Pancreas (tissue), 10 donors: ENCODE measurements around the gene OR2W3. TPM values are rescaled to one million over a fixed set of nuclear protein-coding genes. Genes with fewer than 3 reads are reported as not detected.
A peak's percentile ranks its signal among the peaks of the same experiment; 100 is the strongest.

Experiments
- ATAC-seq, 4 donors: fragments of 200-7000 bp; cut with Tn5 transposase; one replicate each; pipeline versions ENCODE4 v1.8.0 to v1.9.1; 2020; ENCODE audit warnings: mild to moderate bottlenecking in 4 of 4, moderate library complexity in 4 of 4
- DNase-seq, 6 donors: peaks; one replicate each; pipeline ENCODE4 v3.0.0-alpha.2; 2020
- FAIRE-seq: peaks from 2 replicates; lab custom pipeline; 2012; peaks lifted over from hg19 to GRCh38; lab: Jason Lieb, UNC
- H3K27ac ChIP-seq, 4 donors: fragments of 200-600 bp; sonication (generic); 1 replicate in 3 of 4; 2 replicates in 1 of 4; pipeline versions ENCODE4 v1.5.0 to v1.8.0; 2020
- H3K27me3 ChIP-seq, 4 donors: fragments of 200-600 bp; one replicate each; pipeline ENCODE4 v1.8.0; 2021
- H3K36me3 ChIP-seq, 3 donors: fragments of 200-600 bp; sonication (generic) in 1 of 3; one replicate each; pipeline versions ENCODE4 v1.5.0 to v1.8.0; 2020 to 2021
- H3K4me1 ChIP-seq, 3 donors: fragments of 200-600 bp; one replicate each; pipeline ENCODE4 v1.8.0; 2021
- H3K4me3 ChIP-seq, 4 donors: fragments of 200-600 bp; sonication (generic) in 2 of 4; one replicate each; pipeline versions ENCODE4 v1.5.0 to v1.8.0; 2020 to 2021
- H3K9me3 ChIP-seq, 4 donors: fragments of 200-600 bp; one replicate each; pipeline ENCODE4 v1.8.0; 2021
- CTCF ChIP-seq, 4 donors: fragments of 200-600 bp; sonication (generic) in 3 of 4; IDR thresholded peaks; one replicate each; pipeline versions ENCODE4 v1.5.0 to v1.8.0; 2021; ENCODE audit warnings: antibody characterized with exemption in 4 of 4
- WGBS, 2 donors: extraction: QIAGEN DNeasy Blood & Tissue Kit; methylation state at CpG; one replicate each; pipeline ENCODE4 v1.1.7; 2013; 5-methylcytosine and 5-hydroxymethylcytosine counted together
- intact Hi-C, 3 donors: fragments of 100-400 bp; cut with DNase I; formaldehyde crosslinking; loops; one replicate each; pipeline versions ENCODE4 v1.11.1 to v1.14.2; 2022
- polyA plus RNA-seq, 2 donors: library from polyadenylated mRNA; stranded (reverse); fragments of 200-250 nt; gene quantifications; one replicate each; pipeline ENCODE4 v1.2.3, GENCODE V29; 2013
- total RNA-seq, 6 donors: library from RNA; stranded (reverse); fragmentation: NEBNext Ultra II Directional in 4 of 6; extraction: Animal tissue kit (Norgen Biotek cat#: 25700) in 4 of 6; gene quantifications; one replicate each; pipeline versions ENCODE4 v1.2.1 to v1.2.4, GENCODE V29; 2021 to 2023
- donor health status: healthy with polysubstance abuse.
- donor health status: DM: no; HTN: no; CAD: no; lungs with moderate emphysema.
- donor health status: DM: no; HTN: no; CAD: no.
- donor health status: control.
- donor health status: control.
- donor health status: Bipolar disorder and iron deficiency.
- donor health status: DM: yes; HTN: yes; CAD: no.
- donor health status: DM: no; HTN: no; CAD: no.
- donor health status: DM: no; HTN: no; CAD: no.
- donor health status: DM: yes; HTN: yes; CAD: no.

The OR2W3 gene
- total and polyA plus RNA-seq, 8 donors = 0.09 to 0.23 TPM; not detected in 6

DNA sequence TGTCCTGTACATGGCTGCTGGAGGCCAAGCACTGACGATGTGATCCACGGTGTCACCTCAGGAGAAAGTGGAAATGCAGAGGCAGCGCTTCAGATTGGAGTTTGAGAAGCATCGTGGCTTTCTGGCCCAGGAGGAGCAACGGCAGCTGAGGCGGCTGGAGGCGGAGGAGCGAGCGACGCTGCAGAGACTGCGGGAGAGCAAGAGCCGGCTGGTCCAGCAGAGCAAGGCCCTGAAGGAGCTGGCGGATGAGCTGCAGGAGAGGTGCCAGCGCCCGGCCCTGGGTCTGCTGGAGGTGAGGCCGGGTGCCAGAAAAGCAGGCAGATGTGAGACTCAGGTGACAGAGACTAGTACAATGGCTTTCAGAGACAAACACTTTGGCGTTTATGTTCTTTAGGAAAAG lies 30.7 kb upstream of the OR2W3 start:
- Histone ChIP-seq H3K4me1 (no peaks in the 10 kb centered on the region), H3K4me3 (no peak overlapping the region), H3K9me3 (no peaks in the 10 kb centered on the region), H3K36me3 (no peaks in the 10 kb centered on the region), H3K27me3 (no peaks in the 10 kb centered on the region), H3K27ac (no peak overlapping the region)
- intact Hi-C loops = no loop called here
- FAIRE-seq (no peak), DNase-seq (peak in 1 of 6 donors; percentile 48), ATAC-seq (no peak)
- no peak for TF ChIP-seq CTCF (IDR thresholded peaks at IDR 0.05)
- 66 to 81% methylated on average over 17 of the region's 17 CpGs for WGBS, 2 donors

DNA sequence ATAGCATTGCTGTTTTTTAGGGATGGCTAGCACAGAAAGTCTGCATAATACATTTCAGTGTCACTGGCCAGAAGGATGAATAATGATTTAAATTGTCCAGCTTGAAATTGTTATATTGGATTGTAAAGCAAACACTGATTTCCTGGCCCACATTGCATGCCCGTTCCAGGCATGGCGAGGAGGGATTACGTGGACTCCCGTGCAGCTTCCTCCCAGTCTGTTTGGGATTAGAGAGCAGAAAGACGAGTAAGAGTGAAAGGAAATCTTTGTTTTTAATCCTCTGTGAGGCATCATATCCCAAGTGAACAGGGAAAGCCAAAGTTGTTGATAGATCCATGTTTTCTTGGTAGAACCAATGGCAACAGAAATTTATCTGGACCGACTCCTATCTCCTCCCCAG lies 30.0 kb upstream of the OR2W3 start:
- FAIRE-seq (no peak), DNase-seq (no peak), ATAC-seq (no peak)
- Histone ChIP-seq H3K9me3 (no peaks in the 10 kb centered on the region), H3K4me3 (no peak overlapping the region), H3K4me1 (no peaks in the 10 kb centered on the region), H3K27me3 (no peaks in the 10 kb centered on the region), H3K36me3 (no peaks in the 10 kb centered on the region), H3K27ac (no peak overlapping the region)
- WGBS, 2 donors = 63 to 70% methylated on average over 6 of the region's 6 CpGs
- intact Hi-C loops = no loop called here
- no peak for TF ChIP-seq CTCF (IDR thresholded peaks at IDR 0.05)

- Histone ChIP-seq H3K36me3 (no peaks in the 10 kb centered on the region), H3K9me3 (no peaks in the 10 kb centered on the region), H3K27me3 (no peaks in the 10 kb centered on the region), H3K4me3 (no peak overlapping the region), H3K27ac (no peak overlapping the region), H3K4me1 (no peaks in the 10 kb centered on the region)
- TF ChIP-seq CTCF (IDR thresholded peaks at IDR 0.05) = no peak
- ATAC-seq (no peak), FAIRE-seq (no peak), DNase-seq (no peak)
- WGBS, 2 donors = 62 to 67% methylated on average over 9 of the region's 9 CpGs
- intact Hi-C loops = no loop called here
These were observed 12.0 kb upstream of the OR2W3 start for GRCh38 chr1:247883346-247883745.

DNA sequence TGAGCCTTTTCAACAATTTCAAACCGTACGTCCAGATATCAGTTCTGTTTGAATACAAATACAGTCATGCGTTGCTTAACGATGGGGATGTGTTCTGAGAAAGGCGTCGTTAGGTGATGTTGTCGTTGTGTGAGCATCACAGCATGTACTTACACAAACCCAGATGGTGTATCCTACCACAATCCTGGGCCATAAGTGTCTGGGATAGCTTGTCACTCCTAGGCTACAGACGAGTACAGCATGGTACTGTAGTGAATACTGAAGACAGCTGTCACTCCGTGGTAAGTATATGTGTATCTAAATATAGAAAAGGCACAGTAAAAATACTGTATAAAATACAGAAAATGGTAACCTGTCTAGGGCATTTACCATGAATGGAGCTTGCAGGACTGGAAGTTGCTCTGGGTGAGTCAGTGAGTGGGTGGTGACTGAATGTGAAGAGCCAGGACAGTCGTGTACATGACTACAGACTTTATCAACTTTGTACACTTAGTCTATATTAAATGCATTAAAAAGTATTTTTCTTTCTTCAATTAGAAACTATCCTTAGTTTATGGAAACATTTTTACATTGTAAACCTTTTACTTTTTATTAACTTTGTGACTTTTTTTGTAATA lies 10.5 kb upstream of the OR2W3 start:
- Histone ChIP-seq H3K27me3 (no peaks in the 10 kb centered on the region), H3K4me3 (no peak overlapping the region), H3K9me3 (no peaks in the 10 kb centered on the region), H3K36me3 (no peaks in the 10 kb centered on the region), H3K27ac (no peak overlapping the region), H3K4me1 (no peaks in the 10 kb centered on the region)
- ATAC-seq = no peak
- intact Hi-C loops = no loop called here
- no peak for DNase-seq
- no peak for TF ChIP-seq CTCF (IDR thresholded peaks at IDR 0.05)
- no peak for FAIRE-seq
- WGBS, 2 donors = 72 to 78% methylated on average over 10 of the region's 10 CpGs

GRCh38 chr1:247895976-247896375 lies 589 bp downstream of the OR2W3 start:
- 75 to 84% methylated on average over 14 of the region's 14 CpGs for WGBS, 2 donors
- DNase-seq = peak in 1 of 6 donors; percentile 42
- intact Hi-C loops = no loop called here
- ATAC-seq = no peak
- no peak overlapping the region for H3K27ac ChIP-seq
- no peaks in the 10 kb centered on the region for H3K4me1 ChIP-seq
- TF ChIP-seq CTCF (IDR thresholded peaks at IDR 0.05) = no peak
- H3K27me3 ChIP-seq = no peaks in the 10 kb centered on the region
- no peak for FAIRE-seq
- no peaks in the 10 kb centered on the region for H3K9me3 ChIP-seq
- H3K36me3 ChIP-seq = no peaks in the 10 kb centered on the region
- H3K4me3 ChIP-seq = no peak overlapping the region
